ENCODE measurements around the gene GABBR1.

The GABBR1 gene

DNA sequence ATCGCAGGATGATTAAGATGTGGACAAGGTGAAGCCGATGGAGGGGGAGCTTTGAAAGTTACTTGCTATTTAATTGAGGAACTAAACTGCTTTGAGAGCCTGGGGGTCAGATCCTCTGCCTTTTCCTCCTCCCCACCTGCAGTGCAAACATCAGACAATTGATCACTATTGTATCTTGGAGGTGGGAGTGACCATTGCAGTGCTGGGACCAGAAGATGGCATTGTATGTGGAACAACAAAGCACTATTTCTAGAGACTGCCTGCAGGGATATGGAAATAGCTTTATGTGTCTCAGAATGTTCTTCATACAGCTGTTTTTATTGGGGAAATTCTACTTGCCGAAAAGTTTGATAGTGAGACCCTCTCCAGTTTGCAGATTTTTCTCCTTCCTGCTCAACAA is 28.1 kb upstream of the GABBR1 start:
- H3K4me2 ChIP-seq = no peak overlapping the region
- H3K4me3 ChIP-seq (IDR thresholded peaks at IDR 0.05; ENCODE audit: insufficient read depth, low read depth, low read length) = no peak overlapping the region
- H3K27me3 ChIP-seq (ENCODE audit: insufficient read depth, low read depth) = no peaks in the 10 kb centered on the region
- peaks cover 8% of the 10 kb centered on the region for H3K4me1 ChIP-seq (ENCODE audit: low read depth, poor library complexity, severe bottlenecking)
- H4K20me1 ChIP-seq (ENCODE audit: insufficient read depth) = no peaks in the 10 kb centered on the region
- H3K36me3 ChIP-seq (ENCODE audit: insufficient read depth) = no peaks in the 10 kb centered on the region
- no peak overlapping the region for H2AFZ ChIP-seq (ENCODE audit: low read depth)
- TF ChIP-seq, protein P1, sequence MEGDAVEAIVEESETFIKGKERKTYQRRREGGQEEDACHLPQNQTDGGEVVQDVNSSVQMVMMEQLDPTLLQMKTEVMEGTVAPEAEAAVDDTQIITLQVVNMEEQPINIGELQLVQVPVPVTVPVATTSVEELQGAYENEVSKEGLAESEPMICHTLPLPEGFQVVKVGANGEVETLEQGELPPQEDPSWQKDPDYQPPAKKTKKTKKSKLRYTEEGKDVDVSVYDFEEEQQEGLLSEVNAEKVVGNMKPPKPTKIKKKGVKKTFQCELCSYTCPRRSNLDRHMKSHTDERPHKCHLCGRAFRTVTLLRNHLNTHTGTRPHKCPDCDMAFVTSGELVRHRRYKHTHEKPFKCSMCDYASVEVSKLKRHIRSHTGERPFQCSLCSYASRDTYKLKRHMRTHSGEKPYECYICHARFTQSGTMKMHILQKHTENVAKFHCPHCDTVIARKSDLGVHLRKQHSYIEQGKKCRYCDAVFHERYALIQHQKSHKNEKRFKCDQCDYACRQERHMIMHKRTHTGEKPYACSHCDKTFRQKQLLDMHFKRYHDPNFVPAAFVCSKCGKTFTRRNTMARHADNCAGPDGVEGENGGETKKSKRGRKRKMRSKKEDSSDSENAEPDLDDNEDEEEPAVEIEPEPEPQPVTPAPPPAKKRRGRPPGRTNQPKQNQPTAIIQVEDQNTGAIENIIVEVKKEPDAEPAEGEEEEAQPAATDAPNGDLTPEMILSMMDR (conservative IDR thresholded peaks at IDR 0.05; ENCODE audit: low read depth, low read length) = no peak
- H3K9ac ChIP-seq = no peak overlapping the region
- no peaks in the 10 kb centered on the region for H3K79me2 ChIP-seq (ENCODE audit: insufficient read depth, low read depth)
- H3K27ac ChIP-seq = no peak overlapping the region

DNA sequence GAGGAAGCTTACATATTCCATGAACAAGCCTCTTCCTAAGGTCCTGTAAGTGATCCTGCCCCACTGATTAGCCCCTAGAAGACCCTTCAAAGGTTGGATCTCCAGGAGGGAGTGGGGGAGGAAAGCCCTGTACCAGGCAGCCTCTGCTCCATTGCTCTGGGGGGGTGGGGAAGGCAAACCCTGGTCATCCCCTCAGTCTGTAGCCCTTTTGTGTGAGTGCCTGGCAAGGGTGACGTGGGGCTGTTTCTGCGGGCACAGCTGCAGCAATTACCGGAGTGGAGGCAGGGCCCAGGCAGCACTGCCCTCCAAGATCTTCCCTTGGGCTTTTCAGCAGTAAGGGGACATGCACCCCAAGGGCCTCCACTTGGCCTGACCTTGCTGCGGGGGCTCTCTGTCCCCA is 23.8 kb upstream of the GABBR1 start, which contains the start of gene MOG:
Gene MOG (plus strand): TSS at position 295 of the 400 bp plus-strand sequence. CDS start 118 bp downstream, outside the sequence.
- H3K4me1 ChIP-seq (ENCODE audit: low read depth, poor library complexity, severe bottlenecking) = peaks cover 30% of the 10 kb centered on the region
- H3K36me3 ChIP-seq (ENCODE audit: insufficient read depth) = no peaks in the 10 kb centered on the region
- H2AFZ ChIP-seq (ENCODE audit: low read depth) = no peak within 1 kb of the TSS
- no peak within 1 kb of the TSS for H3K4me3 ChIP-seq (IDR thresholded peaks at IDR 0.05; ENCODE audit: insufficient read depth, low read depth, low read length)
- TF ChIP-seq, protein P1 (conservative IDR thresholded peaks at IDR 0.05; ENCODE audit: low read depth, low read length) = no peak
- no peak within 1 kb of the TSS for H3K27ac ChIP-seq
- H4K20me1 ChIP-seq (ENCODE audit: insufficient read depth) = no peaks in the 10 kb centered on the region
- H3K27me3 ChIP-seq (ENCODE audit: insufficient read depth, low read depth) = no peaks in the 10 kb centered on the region
- H3K9ac ChIP-seq = no peak within 1 kb of the TSS
- peak within 1 kb of the TSS; percentile 46 for H3K4me2 ChIP-seq
- H3K79me2 ChIP-seq (ENCODE audit: insufficient read depth, low read depth) = no peaks in the 10 kb centered on the region

DNA sequence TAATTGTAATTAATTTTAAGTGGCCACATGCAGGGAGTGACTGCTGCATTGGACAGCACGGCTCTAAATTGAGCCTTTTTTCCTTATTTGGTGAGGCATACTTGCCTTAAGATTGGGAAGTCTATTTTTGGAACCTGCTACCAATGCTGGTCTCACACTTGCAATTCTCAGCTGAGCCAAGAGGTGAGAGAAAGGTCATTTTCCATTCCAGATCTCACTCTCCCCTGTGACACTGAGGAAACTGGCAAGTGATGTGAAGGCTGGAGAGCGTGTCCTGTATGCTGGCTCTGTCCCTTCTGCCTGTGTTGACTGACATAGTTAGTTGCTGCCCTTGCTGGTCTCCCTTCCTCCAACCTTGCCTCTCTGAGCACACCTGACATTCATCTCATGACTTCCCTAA is 23.2 kb upstream of the GABBR1 start:
- Histone ChIP-seq H2AFZ (ENCODE audit: low read depth) (no peak overlapping the region), H3K4me1 (ENCODE audit: low read depth, poor library complexity, severe bottlenecking) (peaks cover 30% of the 10 kb centered on the region), H3K27ac (no peak overlapping the region), H3K4me2 (peak overlapping the region; percentile 46), H3K9ac (no peak overlapping the region), H4K20me1 (ENCODE audit: insufficient read depth) (no peaks in the 10 kb centered on the region), H3K36me3 (ENCODE audit: insufficient read depth) (no peaks in the 10 kb centered on the region), H3K4me3 (IDR thresholded peaks at IDR 0.05; ENCODE audit: insufficient read depth, low read depth, low read length) (no peak overlapping the region), H3K79me2 (ENCODE audit: insufficient read depth, low read depth) (no peaks in the 10 kb centered on the region), H3K27me3 (ENCODE audit: insufficient read depth, low read depth) (no peaks in the 10 kb centered on the region)
- TF ChIP-seq, protein P1 (conservative IDR thresholded peaks at IDR 0.05; ENCODE audit: low read depth, low read length) = no peak

DNA sequence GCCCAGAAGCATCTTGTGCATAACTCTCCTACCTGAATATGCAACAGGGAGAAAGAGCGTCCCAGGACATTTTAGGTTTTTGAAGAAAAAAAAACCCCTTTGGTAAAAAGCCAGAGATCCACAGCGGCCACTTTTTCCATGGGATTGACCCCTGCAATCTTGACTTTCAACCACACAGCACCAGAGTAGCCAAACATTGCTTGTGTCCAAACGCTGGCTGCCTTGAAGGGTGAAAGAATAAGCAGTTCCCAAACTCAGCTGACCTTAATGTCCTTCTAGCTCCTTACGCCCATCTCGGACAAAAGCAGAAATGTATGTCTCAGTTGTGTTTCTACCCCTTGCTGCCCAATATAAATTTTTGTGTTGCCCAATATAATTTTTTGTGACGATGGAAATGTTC is 22.7 kb upstream of the GABBR1 start:
- H3K79me2 ChIP-seq (ENCODE audit: insufficient read depth, low read depth) = no peaks in the 10 kb centered on the region
- no peaks in the 10 kb centered on the region for H3K36me3 ChIP-seq (ENCODE audit: insufficient read depth)
- no peaks in the 10 kb centered on the region for H4K20me1 ChIP-seq (ENCODE audit: insufficient read depth)
- H3K27ac ChIP-seq = no peak overlapping the region
- no peak overlapping the region for H3K4me3 ChIP-seq (IDR thresholded peaks at IDR 0.05; ENCODE audit: insufficient read depth, low read depth, low read length)
- H2AFZ ChIP-seq (ENCODE audit: low read depth) = no peak overlapping the region
- no peaks in the 10 kb centered on the region for H3K27me3 ChIP-seq (ENCODE audit: insufficient read depth, low read depth)
- no peak overlapping the region for H3K9ac ChIP-seq
- H3K4me2 ChIP-seq = peak overlapping the region; percentile 46; the same call in 1 of the 2 replicates
- TF ChIP-seq, protein P1 (conservative IDR thresholded peaks at IDR 0.05; ENCODE audit: low read depth, low read length) = no peak
- peaks cover 32% of the 10 kb centered on the region for H3K4me1 ChIP-seq (ENCODE audit: low read depth, poor library complexity, severe bottlenecking)

All from KMS-11 (cell line).